Small intestine (tissue), 7 donors: ENCODE measurements around the gene FBXO11. TPM values are rescaled to one million over a fixed set of nuclear protein-coding genes. Genes with fewer than 3 reads are reported as not detected.

Experiments used
- DNase-seq, 2 donors: peaks; one replicate each; pipeline versions ENCODE4 v3.0.0 to v3.0.0-alpha.2; 2013
- FAIRE-seq: peaks from 2 replicates; lab custom pipeline; 2012; peaks lifted over from hg19 to GRCh38; lab: Jason Lieb, UNC
- H3K27ac ChIP-seq, 3 donors: one replicate each; pipeline ENCODE4 v1.5.1; 2013; ENCODE audit warnings: low read length in 2 of 3, mild to moderate bottlenecking in 2 of 3, control low read depth in 1 of 3, inconsistent platforms in 1 of 3, low read depth in 1 of 3, moderate library complexity in 1 of 3
- H3K27me3 ChIP-seq, 3 donors: one replicate each; pipeline ENCODE4 v1.6.1; 2013; ENCODE audit warnings: low read length in 3 of 3, inconsistent platforms in 1 of 3; ENCODE audit not compliant: control insufficient read depth in 3 of 3, insufficient read depth in 3 of 3
- H3K36me3 ChIP-seq, 3 donors: one replicate each; pipeline ENCODE4 v1.6.1; 2013; ENCODE audit warnings: low read length in 3 of 3, inconsistent platforms in 1 of 3, low read depth in 1 of 3, mild to moderate bottlenecking in 1 of 3, moderate library complexity in 1 of 3; ENCODE audit not compliant: control insufficient read depth in 3 of 3, insufficient read depth in 2 of 3
- H3K4me1 ChIP-seq, 3 donors: one replicate each; pipeline ENCODE4 v1.6.1; 2013; ENCODE audit warnings: low read length in 2 of 3, inconsistent platforms in 1 of 3, low read depth in 1 of 3, mild to moderate bottlenecking in 1 of 3, moderate library complexity in 1 of 3; ENCODE audit not compliant: control insufficient read depth in 3 of 3, insufficient read depth in 2 of 3
- H3K4me3 ChIP-seq, 3 donors: one replicate each; pipeline ENCODE4 v1.5.1; 2013; ENCODE audit warnings: low read length in 3 of 3, control low read depth in 1 of 3, inconsistent platforms in 1 of 3, low read depth in 1 of 3, mild to moderate bottlenecking in 1 of 3, moderate library complexity in 1 of 3
- H3K9me3 ChIP-seq, 2 donors: one replicate each; pipeline ENCODE4 v1.6.1; 2013; ENCODE audit warnings: low read depth in 1 of 2, low read length in 1 of 2; ENCODE audit not compliant: control insufficient read depth in 2 of 2, insufficient read depth in 1 of 2
- WGBS, 3 donors: extraction: QIAGEN DNeasy Blood & Tissue Kit; methylation state at CpG; one replicate each; pipeline ENCODE4 v1.1.7; 2013; 5-methylcytosine and 5-hydroxymethylcytosine counted together
- polyA plus RNA-seq, 4 donors: library from polyadenylated mRNA; stranded (reverse) in 3 of 4; unstranded in 1 of 4; fragments of 200-250 nt in 3 of 4; fragments of 120-200 nt in 1 of 4; gene quantifications; one replicate each; pipeline versions ENCODE4 v1.2.1 to v1.2.3, GENCODE V29; 2013
- donor health status: healthy with polysubstance abuse.
- donor health status: control.
- donor health status: control.
- donor health status: Bipolar disorder and iron deficiency.
- donor health status: healthy.

The FBXO11 gene
- polyA plus RNA-seq, 4 donors: 19.2 to 49.8 (median 22.9) TPM

DNA sequence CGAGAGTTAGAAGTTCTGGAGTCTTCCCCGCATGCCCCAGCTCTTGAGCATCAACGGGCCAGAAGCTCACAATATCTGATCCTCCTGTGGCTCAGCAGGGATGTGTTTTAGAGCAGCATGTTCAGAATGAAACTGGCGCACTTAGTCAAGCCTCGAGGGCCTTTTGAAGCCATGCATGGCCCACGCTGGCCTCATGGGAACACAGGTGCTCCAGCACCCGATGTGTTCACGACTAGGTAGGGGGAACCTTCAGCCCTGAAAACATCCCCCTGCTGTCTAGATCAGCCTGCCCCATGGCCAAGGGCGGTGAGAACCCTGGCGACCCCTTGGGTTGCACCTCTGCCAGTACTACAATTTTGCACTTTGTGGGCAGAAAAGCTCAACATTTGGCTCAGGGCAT is 90.5 kb downstream of the FBXO11 start:
- Histone ChIP-seq H3K36me3 (peaks cover 7 to 27% (median 14%) of the 10 kb centered on the region in 3 donors), H3K27me3 (no peaks in the 10 kb centered on the region), H3K4me1 (no peaks in the 10 kb centered on the region), H3K4me3 (no peak overlapping the region), H3K27ac (no peak overlapping the region), H3K9me3 (no peaks in the 10 kb centered on the region)
- FAIRE-seq (no peak), DNase-seq (no peak)
- 93 to 97% (median 94%) methylated on average over 10 of the region's 10 CpGs for WGBS, 3 donors

GRCh38 chr2:47811668-47812067 is 94.6 kb downstream of the FBXO11 start:
- 70 to 79% (median 73%) methylated on average over 1 of the region's 1 CpG for WGBS, 3 donors

DNA sequence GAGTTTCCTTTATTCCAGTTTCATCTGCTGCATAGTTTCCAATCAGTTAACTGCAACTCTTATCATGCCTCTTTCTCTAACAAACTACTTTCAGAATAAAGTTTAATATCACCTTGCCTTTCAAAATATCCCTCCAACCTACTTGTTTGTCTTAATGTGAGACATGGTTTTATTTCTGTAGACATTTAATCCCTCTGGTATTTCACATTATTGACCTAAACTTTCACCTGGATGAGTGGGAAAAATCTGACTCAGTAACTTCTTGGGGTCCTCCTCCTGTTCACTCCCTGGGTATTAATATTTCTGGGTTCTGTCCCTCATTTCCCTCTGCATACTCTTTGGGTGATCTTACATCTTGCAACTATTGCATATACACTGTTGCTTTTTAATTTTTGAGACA is 95.4 kb downstream of the FBXO11 start:
- H3K27me3 ChIP-seq: no peaks in the 10 kb centered on the region
- H3K9me3 ChIP-seq: no peaks in the 10 kb centered on the region
- FAIRE-seq (no peak), DNase-seq (no peak)
- H3K27ac ChIP-seq: no peak overlapping the region
- no peak overlapping the region for H3K4me3 ChIP-seq
- H3K4me1 ChIP-seq: no peaks in the 10 kb centered on the region
- peaks cover 7 to 17% (median 11%) of the 10 kb centered on the region in 3 donors for H3K36me3 ChIP-seq

More at GRCh38 chr2:47811668-47812067, 94.6 kb downstream of the FBXO11 start:
- DNase-seq: no peak
- Histone ChIP-seq H3K27me3 (no peaks in the 10 kb centered on the region), H3K9me3 (no peaks in the 10 kb centered on the region), H3K36me3 (peaks cover 8 to 21% (median 8%) of the 10 kb centered on the region in 3 donors), H3K4me3 (no peak overlapping the region), H3K4me1 (no peaks in the 10 kb centered on the region), H3K27ac (no peak overlapping the region)
- no peak for FAIRE-seq

DNA sequence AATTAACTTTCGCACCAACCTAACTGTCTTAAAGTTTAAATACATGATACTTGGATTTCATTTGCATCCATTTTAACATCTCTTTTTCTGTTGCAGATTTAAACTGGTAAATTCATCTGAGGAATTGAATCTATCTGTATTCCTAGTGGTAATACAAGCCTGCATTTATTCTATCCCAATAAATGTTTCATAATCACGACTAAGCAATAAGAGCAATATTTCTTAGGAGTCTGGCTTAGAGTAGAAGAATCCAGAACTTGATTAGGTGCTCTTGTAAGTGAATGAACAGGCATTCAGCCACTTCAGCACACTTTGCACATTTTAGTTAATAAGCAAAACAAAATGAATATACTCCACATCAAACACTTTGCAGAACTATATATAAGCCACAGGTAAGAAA is 96.4 kb downstream of the FBXO11 start:
- Histone ChIP-seq H3K9me3 (no peaks in the 10 kb centered on the region), H3K4me3 (no peak overlapping the region), H3K4me1 (no peaks in the 10 kb centered on the region), H3K27ac (no peak overlapping the region), H3K36me3 (peaks cover 4 to 12% (median 9%) of the 10 kb centered on the region in 3 donors), H3K27me3 (no peaks in the 10 kb centered on the region)
- FAIRE-seq: no peak
- DNase-seq: no peak
- WGBS, 3 donors: 71 to 87% (median 79%) methylated on average over 2 of the region's 2 CpGs

DNA sequence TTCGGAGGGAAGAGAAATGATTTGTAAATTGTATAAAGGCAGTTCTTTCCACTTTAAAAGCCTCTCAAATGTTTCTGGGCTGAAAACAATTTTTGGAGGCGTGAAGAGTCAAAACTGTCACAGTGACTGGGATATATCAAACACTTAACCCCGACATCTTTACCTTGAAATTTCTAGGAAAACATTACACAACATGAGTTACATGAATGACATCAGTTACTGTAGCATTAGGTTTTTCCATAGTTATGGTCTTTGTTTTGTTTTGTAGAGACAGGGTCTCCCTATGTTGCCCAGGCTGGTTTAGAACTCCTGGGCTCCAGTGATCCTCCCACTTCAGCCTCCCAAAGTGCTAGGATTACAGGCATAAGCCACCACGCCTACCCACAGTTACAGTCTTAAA is 97.7 kb downstream of the FBXO11 start:
- DNase-seq (no peak), FAIRE-seq (no peak)
- Histone ChIP-seq H3K9me3 (no peaks in the 10 kb centered on the region), H3K4me1 (no peaks in the 10 kb centered on the region), H3K4me3 (no peak overlapping the region), H3K36me3 (peaks cover 7 to 17% (median 15%) of the 10 kb centered on the region in 3 donors), H3K27me3 (no peaks in the 10 kb centered on the region), H3K27ac (no peak overlapping the region)
- WGBS, 3 donors: 74 to 89% (median 86%) methylated on average over 4 of the region's 4 CpGs

DNA sequence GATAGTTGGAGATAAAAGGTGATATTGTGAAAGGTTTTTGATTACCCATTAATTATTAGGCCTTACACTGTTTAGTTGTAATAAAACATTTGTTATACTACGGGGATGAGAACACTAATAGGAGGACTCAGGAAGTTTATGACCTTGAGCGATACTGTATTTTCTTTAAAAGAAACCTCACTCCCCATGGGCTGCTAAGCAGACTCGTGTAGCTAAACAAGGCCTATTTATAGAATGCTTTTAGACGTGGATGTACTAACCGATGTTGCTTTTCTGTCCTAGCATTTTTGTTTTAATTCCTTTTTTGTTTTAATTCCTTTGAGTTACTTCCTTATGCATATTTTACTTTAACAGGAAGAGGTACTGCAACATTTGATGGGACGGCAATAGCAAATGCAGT is 100.4 kb downstream of the FBXO11 start:
- H3K27me3 ChIP-seq: no peaks in the 10 kb centered on the region
- DNase-seq (no peak), FAIRE-seq (no peak)
- peaks cover 0 to 8% of the 10 kb centered on the region in 2 donors for H3K9me3 ChIP-seq
- no peak overlapping the region for H3K4me3 ChIP-seq
- no peak overlapping the region for H3K27ac ChIP-seq
- 67 to 74% (median 73%) methylated on average over 6 of the region's 6 CpGs for WGBS, 3 donors
- H3K36me3 ChIP-seq: peaks cover 8 to 27% (median 27%) of the 10 kb centered on the region in 3 donors
- H3K4me1 ChIP-seq: no peaks in the 10 kb centered on the region

DNA sequence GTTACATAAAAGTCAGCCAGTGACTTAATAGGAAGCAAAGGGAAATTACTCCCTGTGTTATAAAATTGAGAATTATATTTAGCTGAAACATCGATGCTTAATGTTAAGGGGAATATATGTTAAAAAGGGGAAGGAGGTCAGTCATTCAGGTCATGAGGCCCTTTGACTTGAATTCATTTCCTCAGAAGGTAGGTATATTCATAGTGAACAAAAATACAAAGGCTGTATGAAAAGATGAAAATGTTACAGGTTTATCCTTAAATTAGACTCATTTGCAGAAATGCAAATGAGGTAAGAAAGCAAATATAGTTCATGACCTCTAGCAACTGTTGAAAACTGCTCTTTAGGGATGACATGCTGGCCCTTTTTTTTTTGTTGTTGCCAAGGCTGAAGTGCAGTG is 102.5 kb downstream of the FBXO11 start:
- H3K27ac ChIP-seq: no peak overlapping the region
- H3K4me3 ChIP-seq: no peak overlapping the region
- DNase-seq (no peak), FAIRE-seq (no peak)
- H3K36me3 ChIP-seq: peaks cover 17 to 32% (median 30%) of the 10 kb centered on the region in 3 donors
- H3K4me1 ChIP-seq: no peaks in the 10 kb centered on the region
- H3K27me3 ChIP-seq: no peaks in the 10 kb centered on the region
- H3K9me3 ChIP-seq: peaks cover 0 to 8% of the 10 kb centered on the region in 2 donors
- WGBS, 3 donors: 80 to 100% (median 92%) methylated on average over 1 of the region's 1 CpG

- WGBS, 3 donors: 97% methylated on average over 7 of the region's 7 CpGs
- Histone ChIP-seq H3K9me3 (peaks cover 0 to 8% of the 10 kb centered on the region in 2 donors), H3K27me3 (no peaks in the 10 kb centered on the region), H3K4me1 (no peaks in the 10 kb centered on the region), H3K27ac (no peak overlapping the region), H3K4me3 (no peak overlapping the region), H3K36me3 (peaks cover 14 to 32% (median 30%) of the 10 kb centered on the region in 3 donors)
- DNase-seq (no peak), FAIRE-seq (no peak)
Observed at GRCh38 chr2:47803363-47803762, 102.9 kb downstream of the FBXO11 start.

GRCh38 chr2:47801118-47801517 is 105.2 kb downstream of the FBXO11 start:
- peaks cover 16 to 38% (median 29%) of the 10 kb centered on the region in 3 donors for H3K36me3 ChIP-seq
- H3K4me1 ChIP-seq: no peaks in the 10 kb centered on the region
- WGBS, 3 donors: 69 to 93% (median 82%) methylated on average over 3 of the region's 3 CpGs
- H3K4me3 ChIP-seq: no peak overlapping the region
- H3K9me3 ChIP-seq: peaks cover 0 to 8% of the 10 kb centered on the region in 2 donors
- no peak overlapping the region for H3K27ac ChIP-seq
- H3K27me3 ChIP-seq: no peaks in the 10 kb centered on the region
- DNase-seq: no peak
- FAIRE-seq: no peak
